GM12873 (cell line): ENCODE measurements around the gene WFDC9.

Source experiments
- TF ChIP-seq, protein P1 (sequence below): IDR thresholded peaks from 2 replicates; pipeline ENCODE4 v1.5.1; 2012; ENCODE audit warnings: low read depth, mild to moderate bottlenecking, moderate library complexity, low read length, control low read depth; ENCODE audit not compliant: insufficient read depth; ENCODE audit errors: missing control alignments

WFDC9 gene

DNA sequence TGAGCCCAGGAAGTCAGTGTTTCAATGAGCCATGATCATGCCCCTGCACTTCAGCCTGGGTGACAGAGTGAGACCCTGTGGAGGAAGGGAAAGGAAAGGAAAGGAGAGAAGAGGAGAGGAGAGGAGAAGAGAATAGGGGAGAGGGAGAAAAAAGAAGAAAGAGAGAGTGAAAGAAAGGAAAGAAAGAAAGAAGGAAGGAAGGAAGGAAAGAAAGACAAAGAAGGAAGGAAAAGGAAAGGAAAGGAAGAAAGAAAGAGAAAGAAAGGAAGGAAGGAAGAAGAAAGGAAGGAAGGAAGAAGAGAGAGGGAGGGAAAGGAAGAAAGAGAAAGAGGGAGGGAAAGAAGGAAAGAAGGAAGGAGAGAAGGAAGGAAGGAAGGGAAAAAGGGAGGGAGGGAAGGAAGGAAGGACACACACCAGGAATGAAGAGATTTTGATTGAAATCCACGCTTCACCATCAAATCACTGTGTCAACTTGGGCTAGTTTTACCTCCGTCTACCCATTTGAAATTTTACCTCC lies 66.3 kb downstream of the WFDC9 start:
- TF ChIP-seq, protein P1, sequence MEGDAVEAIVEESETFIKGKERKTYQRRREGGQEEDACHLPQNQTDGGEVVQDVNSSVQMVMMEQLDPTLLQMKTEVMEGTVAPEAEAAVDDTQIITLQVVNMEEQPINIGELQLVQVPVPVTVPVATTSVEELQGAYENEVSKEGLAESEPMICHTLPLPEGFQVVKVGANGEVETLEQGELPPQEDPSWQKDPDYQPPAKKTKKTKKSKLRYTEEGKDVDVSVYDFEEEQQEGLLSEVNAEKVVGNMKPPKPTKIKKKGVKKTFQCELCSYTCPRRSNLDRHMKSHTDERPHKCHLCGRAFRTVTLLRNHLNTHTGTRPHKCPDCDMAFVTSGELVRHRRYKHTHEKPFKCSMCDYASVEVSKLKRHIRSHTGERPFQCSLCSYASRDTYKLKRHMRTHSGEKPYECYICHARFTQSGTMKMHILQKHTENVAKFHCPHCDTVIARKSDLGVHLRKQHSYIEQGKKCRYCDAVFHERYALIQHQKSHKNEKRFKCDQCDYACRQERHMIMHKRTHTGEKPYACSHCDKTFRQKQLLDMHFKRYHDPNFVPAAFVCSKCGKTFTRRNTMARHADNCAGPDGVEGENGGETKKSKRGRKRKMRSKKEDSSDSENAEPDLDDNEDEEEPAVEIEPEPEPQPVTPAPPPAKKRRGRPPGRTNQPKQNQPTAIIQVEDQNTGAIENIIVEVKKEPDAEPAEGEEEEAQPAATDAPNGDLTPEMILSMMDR, result no peak
